PC-9 (cell line): ENCODE measurements around the gene STXBP5.

Source experiments
- CTCF ChIP-seq: fragments of 200-600 bp; sonication (generic); conservative IDR thresholded peaks from 2 replicates; pipeline ENCODE4 v1.6.1; 2017; ENCODE audit warnings: mixed run types, antibody characterized with exemption, mild to moderate bottlenecking, moderate library complexity
- EZH2 ChIP-seq: fragments of 200-600 bp; sonication (generic); IDR thresholded peaks from 2 replicates; pipeline ENCODE4 v1.8.0; 2017; ENCODE audit warnings: antibody characterized with exemption, low read depth

GRCh38 chr6:147418523-147418922 lies 214.3 kb downstream of the STXBP5 start:
- no peak for TF ChIP-seq CTCF
- TF ChIP-seq EZH2, result no peak
